GM18499 (cell line): ENCODE data around the gene SYNGR1.
"Not testable (repeated sequence)": the region's sequence is repeated elsewhere in the genome, so short reads cannot be mapped to it uniquely, and the experiment has no call there.

Source experiments
- ATAC-seq: cut with Tn5 transposase; IDR thresholded peaks from one replicate; pipeline ENCODE4 v1.9.1; 2021; ENCODE audit warnings: moderate number of reproducible peaks; ENCODE audit not compliant: insufficient read depth, unreplicated experiment

SYNGR1 gene

GRCh38 chr22:39349506-39349966 lies 255 bp upstream of the SYNGR1 start:
- ATAC-seq, result no peak

DNA sequence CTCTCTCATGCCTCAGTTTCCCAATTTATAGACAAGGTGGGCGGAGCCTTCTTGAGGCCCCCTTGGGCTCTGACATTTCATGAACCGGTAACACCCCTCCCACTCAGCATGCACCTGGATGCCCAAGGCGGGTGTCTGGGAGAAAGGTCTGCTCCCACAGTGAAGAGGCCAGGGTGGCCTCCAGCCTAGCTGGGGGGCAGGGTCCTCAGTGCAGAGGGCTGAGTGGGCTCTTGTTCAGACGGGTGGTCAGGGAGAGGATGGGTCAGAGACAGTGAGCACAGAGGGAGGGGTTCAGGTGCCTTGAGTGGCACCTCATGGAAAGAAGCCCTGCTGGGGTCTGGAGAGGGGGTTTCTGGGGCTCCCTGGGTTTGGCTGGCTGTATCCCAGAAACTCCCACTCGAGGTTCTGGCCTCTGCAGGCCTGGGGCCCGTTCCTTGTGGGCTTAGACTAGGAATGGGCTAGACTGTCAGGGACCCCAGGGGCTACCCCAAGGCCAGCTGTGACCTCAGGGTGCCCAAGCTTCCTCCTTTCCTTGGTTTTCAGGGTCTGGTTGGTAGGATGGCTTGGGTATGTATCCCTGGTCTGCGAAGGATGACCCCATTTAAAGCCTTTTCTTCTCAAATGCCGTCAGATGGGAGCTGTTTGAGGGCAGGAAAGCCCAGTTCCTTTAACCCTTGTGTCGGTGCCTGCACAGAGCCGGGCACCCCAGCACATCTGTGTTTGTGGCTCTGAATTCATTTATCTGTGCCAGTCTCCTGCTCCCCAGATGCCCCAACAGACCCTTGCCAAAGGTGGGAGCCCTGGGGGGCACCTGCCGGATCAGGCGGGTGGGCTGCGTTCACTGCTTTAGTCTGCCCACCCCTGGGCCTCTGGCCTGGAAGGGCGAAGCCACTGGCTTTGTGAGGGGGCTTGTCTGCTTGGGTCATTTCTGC lies 1.2 kb downstream of the SYNGR1 start:
- ATAC-seq, result no peak

DNA sequence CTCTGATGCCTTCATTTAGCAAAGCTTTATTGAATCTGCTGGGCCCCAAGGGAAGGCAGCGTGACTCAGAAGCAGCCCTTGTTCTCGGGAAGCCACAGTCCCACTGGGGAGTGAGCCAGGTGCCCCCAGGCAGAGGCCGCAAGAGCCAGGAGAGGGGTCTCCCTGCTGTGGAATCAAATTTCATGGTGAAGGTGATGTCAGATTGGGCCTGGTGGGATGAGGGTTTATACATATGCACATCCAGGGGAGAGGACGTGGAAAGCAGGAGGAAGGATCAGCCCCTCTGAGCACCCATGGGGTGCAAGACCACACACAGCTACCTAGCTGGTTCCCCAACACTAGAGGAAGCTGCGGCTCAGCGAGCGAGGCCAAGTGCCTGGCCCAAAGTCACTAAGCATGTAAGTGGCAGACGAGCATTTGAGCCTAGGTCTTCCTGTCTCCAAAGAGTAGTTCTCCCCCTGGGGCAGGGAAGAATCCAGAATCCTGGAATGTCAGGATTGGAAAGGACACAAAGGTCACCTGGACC lies 2.0 kb downstream of the SYNGR1 start:
- ATAC-seq, result no peak

DNA sequence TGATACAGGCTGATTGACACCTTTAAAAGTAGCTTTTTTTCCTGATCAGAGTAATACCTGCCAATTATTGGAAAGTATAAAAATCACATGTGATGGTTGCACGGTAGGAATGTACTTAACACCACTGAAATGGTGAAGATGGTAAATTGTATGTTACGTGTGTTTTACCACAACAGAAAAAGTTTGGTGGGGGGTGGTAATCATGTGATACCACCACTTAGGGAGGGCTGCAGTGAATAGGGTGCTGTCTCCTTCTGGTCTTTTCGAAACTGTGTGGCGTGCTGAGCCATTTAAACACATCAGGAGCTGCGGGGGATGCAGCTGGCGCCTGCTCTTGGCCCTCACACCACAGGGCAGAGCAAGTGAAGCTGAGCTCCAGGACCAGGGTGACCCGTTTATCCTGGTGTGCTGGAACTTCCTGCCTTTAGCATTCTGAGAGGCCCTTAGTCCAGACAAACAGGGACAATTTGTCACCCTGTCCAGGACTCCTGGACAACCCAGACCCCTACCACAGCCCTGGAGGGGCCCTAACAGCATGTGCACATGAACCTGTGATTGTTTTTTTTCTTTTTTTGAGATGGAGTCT lies 2.6 kb downstream of the SYNGR1 start:
- ATAC-seq, result no peak

- ATAC-seq, result no peak
Measured at GRCh38 chr22:39353346-39353745, 3.6 kb downstream of the SYNGR1 start.

DNA sequence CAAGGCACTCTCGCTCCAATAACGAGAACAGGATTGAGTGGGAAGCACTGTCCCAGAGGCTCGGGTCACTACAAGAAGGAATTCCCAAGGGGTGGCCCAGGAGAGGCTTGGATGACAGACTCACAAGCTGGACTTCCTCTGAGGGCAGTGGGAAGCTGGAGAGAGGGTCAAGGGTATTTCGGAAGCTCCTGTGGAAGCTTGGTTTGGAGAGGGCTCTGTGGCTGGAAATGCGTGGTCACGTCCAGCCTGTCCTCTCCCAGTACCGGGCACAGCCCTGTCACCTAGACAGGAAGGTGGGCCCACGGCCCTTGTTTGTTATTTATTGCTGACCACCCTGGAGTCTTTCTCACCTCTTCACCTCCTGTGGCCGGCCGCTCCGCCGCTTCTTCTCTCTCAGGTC lies 5.3 kb downstream of the SYNGR1 start:
- no peak for ATAC-seq

DNA sequence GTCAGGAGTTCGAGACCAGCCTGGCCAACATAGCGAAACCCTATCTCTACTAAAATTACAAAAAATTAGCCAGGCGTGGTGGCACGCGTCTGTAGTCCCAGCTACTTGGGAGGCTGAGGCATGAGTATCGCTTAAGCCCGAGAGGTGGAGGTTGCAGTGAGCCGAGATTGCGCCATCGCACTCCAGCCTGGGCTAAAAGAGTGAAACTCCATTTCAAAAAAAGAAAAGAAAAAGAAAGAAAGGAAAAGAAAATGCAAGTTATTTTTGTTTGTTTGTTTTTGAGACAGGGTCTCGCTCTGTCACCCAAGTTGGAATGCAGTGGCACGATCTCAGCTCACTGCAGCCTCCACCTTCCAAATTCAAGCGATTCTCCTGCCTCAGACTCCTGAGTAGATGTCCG lies 6.0 kb downstream of the SYNGR1 start:
- ATAC-seq, result not testable (repeated sequence)

- no peak for ATAC-seq
Measured at GRCh38 chr22:39356464-39356863, 6.7 kb downstream of the SYNGR1 start.

DNA sequence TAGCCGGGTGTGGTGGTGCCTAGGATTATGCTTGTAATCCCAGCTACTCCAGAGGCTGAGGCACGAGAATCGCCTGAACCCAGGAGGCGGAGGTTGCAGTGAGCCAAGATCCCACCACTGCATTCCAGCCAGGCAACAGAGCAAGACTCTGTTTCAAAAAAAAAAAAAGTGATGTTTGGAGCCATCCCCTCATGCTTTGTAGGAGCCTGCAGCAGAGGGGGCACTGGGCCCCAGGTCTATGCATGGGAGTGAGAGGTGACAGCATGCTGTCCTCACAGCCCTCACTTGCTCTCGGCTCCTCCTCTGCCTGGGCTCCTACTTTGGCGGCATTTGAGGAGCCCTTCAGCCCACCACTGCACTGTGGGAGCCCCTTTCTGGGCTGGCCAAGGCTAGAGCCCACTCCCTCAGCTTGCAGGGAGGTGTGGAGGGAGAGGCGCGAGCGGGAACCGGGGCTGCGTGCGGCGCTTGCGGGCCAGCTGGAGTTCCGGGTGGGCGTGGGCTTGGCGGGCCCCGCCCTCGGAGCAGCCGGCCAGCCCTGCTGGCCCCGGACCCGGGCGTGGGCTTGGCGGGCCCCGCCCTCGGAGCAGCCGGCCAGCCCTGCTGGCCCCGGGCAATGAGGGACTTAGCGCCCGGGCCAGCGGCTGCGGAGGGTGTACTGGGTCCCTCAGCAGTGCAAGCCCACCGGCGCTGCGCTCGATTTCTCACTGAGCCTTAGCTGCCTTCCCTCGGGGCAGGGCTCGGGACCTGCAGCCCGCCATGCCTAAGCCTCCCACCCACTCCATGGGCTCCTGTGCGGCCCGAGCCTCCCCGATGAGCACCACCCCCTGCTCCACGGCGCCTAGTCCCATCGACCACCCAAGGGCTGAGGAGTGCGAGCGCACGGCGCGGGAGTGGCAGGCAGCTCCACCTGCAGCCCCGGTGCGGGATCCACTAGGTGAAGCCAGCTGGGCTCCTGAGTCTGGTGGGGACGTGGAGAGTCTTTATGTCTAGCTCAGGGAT lies 7.6 kb downstream of the SYNGR1 start:
- ATAC-seq, result not testable (repeated sequence)

- ATAC-seq, result not testable (repeated sequence)
Measured at GRCh38 chr22:39358197-39358596, 8.4 kb downstream of the SYNGR1 start.

GRCh38 chr22:39359659-39360195 lies 9.9 kb downstream of the SYNGR1 start:
- no peak for ATAC-seq

DNA sequence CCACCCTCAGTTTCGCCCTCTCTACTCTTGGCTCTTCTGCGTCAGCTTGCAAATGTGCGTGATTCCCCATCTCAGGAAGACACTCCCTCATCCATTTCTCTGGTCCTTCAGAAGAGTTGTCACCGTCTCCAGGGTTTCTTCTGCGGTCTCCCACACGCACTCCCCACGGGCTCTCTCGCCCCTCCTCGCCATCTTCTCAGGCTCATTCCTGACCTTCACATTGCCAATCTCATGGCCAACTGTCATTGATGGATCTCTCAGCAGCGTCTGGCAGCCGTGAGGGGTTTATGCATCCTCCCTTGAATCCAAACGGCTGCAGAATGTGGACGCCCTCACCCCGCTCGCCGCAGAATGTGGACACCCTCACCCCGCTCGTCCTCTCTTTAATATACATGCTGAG lies 10.5 kb downstream of the SYNGR1 start:
- ATAC-seq, result no peak

- ATAC-seq, result no peak
Measured at GRCh38 chr22:39360674-39361413, 11.1 kb downstream of the SYNGR1 start.

GRCh38 chr22:39361496-39361895 lies 11.7 kb downstream of the SYNGR1 start:
- ATAC-seq, result no peak

DNA sequence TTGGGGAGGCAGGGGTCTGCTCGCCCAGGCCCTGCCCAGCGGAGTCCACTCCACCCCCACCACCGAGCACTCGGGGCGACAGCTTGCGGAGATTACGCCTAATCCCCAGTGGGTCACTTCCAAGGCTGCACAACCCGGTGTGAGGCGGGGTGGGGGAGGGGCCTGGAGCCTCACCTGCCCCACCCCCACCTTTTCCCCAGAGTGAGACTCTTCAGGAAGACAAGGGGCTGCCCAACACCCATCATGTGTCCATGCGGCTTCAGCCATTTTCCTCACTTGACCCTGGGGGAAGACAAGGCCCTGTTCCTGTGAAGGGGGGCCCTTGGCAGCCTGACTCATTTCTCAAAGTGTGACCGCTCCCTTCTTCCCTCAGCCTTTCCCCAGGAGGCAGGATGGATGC lies 12.5 kb downstream of the SYNGR1 start:
- ATAC-seq, result no peak

- no peak for ATAC-seq
Measured at GRCh38 chr22:39362932-39363331, 13.1 kb downstream of the SYNGR1 start.

- no peak for ATAC-seq
Measured at GRCh38 chr22:39363751-39364515, 14.1 kb downstream of the SYNGR1 start.

GRCh38 chr22:39364714-39365491 lies 15.1 kb downstream of the SYNGR1 start:
- no peak for ATAC-seq
